ENCODE results near the gene RNLS. TPM values are rescaled to one million over a fixed set of nuclear protein-coding genes. Genes with fewer than 3 reads are reported as not detected.

RNLS gene
- total and polyA plus RNA-seq, 4 experiments from 2014 or later = 1.7 to 5.8 (median 2.7) TPM

GRCh38 chr10:88540351-88540750 is 42.8 kb downstream of the RNLS start:
- Histone ChIP-seq H3K36me3 (ENCODE audit: insufficient read depth, low read length) (no peaks in the 10 kb centered on the region), H3K4me3 (ENCODE audit: low read length in 2 of 2) (no peak overlapping the region), H3K9me3 (ENCODE audit: control insufficient read depth in 1 of 2, low read length in 2 of 2) (no peaks in the 10 kb centered on the region), H3K27me3 (ENCODE audit: insufficient read depth, low read length) (no peaks in the 10 kb centered on the region), H3K27ac (ENCODE audit: low read depth, low read length) (no peak overlapping the region), H3K4me1 (ENCODE audit: insufficient read depth, low read length) (no peaks in the 10 kb centered on the region)
- no peaks in the 10 kb centered on the region for H3K36me3 Mint-ChIP-seq
- H3K27ac Mint-ChIP-seq = no peak overlapping the region
- intact Hi-C loops (cut with micrococcal nuclease) = no loop called here
- H3K4me3 Mint-ChIP-seq = no peak overlapping the region
- POLR2A ChIA-PET (ENCODE audit: partially characterized antibody) = no interaction called here
- CTCF ChIA-PET (ENCODE audit: partially characterized antibody) = no interaction called here
- no peak for DNase-seq
- H3K4me1 Mint-ChIP-seq = no peaks in the 10 kb centered on the region
- H3K9me3 Mint-ChIP-seq = no peaks in the 10 kb centered on the region
- H3K27me3 Mint-ChIP-seq = peaks cover 0 to 1% of the 10 kb centered on the region in 2 donors

- no peaks in the 10 kb centered on the region for H3K9me3 ChIP-seq (ENCODE audit: control insufficient read depth in 1 of 2, low read length in 2 of 2)
- ChIA-PET CTCF (ENCODE audit: partially characterized antibody) (no interaction called here), POLR2A (ENCODE audit: partially characterized antibody) (no interaction called here)
- no peak overlapping the region for H3K27ac ChIP-seq (ENCODE audit: low read depth, low read length)
- intact Hi-C loops (cut with micrococcal nuclease) = no loop called here
- no peaks in the 10 kb centered on the region for H3K4me1 ChIP-seq (ENCODE audit: insufficient read depth, low read length)
- no peaks in the 10 kb centered on the region for H3K27me3 ChIP-seq (ENCODE audit: insufficient read depth, low read length)
- peaks cover 0 to 4% of the 10 kb centered on the region in 2 donors for H3K27me3 Mint-ChIP-seq
- H3K4me1 Mint-ChIP-seq = no peaks in the 10 kb centered on the region
- H3K9me3 Mint-ChIP-seq = no peaks in the 10 kb centered on the region
- no peaks in the 10 kb centered on the region for H3K36me3 ChIP-seq (ENCODE audit: insufficient read depth, low read length)
- no peak overlapping the region for H3K4me3 ChIP-seq (ENCODE audit: low read length in 2 of 2)
- DNase-seq = no peak
- no peak overlapping the region for H3K27ac Mint-ChIP-seq
- H3K4me3 Mint-ChIP-seq = no peak overlapping the region
- no peaks in the 10 kb centered on the region for H3K36me3 Mint-ChIP-seq
These were observed 45.1 kb downstream of the RNLS start for GRCh38 chr10:88538048-88538447.

GRCh38 chr10:88537322-88537721 is 45.8 kb downstream of the RNLS start:
- H3K4me3 Mint-ChIP-seq = no peak overlapping the region
- H3K4me1 ChIP-seq (ENCODE audit: insufficient read depth, low read length) = no peaks in the 10 kb centered on the region
- no peaks in the 10 kb centered on the region for H3K36me3 Mint-ChIP-seq
- CTCF ChIA-PET (ENCODE audit: partially characterized antibody) = no interaction called here
- POLR2A ChIA-PET (ENCODE audit: partially characterized antibody) = no interaction called here
- no peak for DNase-seq
- H3K9me3 ChIP-seq (ENCODE audit: control insufficient read depth in 1 of 2, low read length in 2 of 2) = no peaks in the 10 kb centered on the region
- intact Hi-C loops (cut with micrococcal nuclease) = no loop called here
- H3K27me3 ChIP-seq (ENCODE audit: insufficient read depth, low read length) = no peaks in the 10 kb centered on the region
- no peaks in the 10 kb centered on the region for H3K36me3 ChIP-seq (ENCODE audit: insufficient read depth, low read length)
- H3K27ac ChIP-seq (ENCODE audit: low read depth, low read length) = no peak overlapping the region
- no peak overlapping the region for H3K27ac Mint-ChIP-seq
- H3K4me1 Mint-ChIP-seq = no peaks in the 10 kb centered on the region
- H3K9me3 Mint-ChIP-seq = no peaks in the 10 kb centered on the region
- H3K27me3 Mint-ChIP-seq = peaks cover 0 to 4% of the 10 kb centered on the region in 2 donors
- no peak overlapping the region for H3K4me3 ChIP-seq (ENCODE audit: low read length in 2 of 2)

- Histone ChIP-seq H3K27ac (ENCODE audit: low read depth, low read length) (no peak overlapping the region), H3K4me3 (ENCODE audit: low read length in 2 of 2) (no peak overlapping the region), H3K9me3 (ENCODE audit: control insufficient read depth in 1 of 2, low read length in 2 of 2) (no peaks in the 10 kb centered on the region), H3K27me3 (ENCODE audit: insufficient read depth, low read length) (no peaks in the 10 kb centered on the region), H3K36me3 (ENCODE audit: insufficient read depth, low read length) (no peaks in the 10 kb centered on the region), H3K4me1 (ENCODE audit: insufficient read depth, low read length) (no peaks in the 10 kb centered on the region)
- intact Hi-C loops (cut with micrococcal nuclease) = no loop called here
- no peaks in the 10 kb centered on the region for H3K4me1 Mint-ChIP-seq
- peak overlapping the region in 1 of 7 donors; percentile 1 for H3K27ac Mint-ChIP-seq
- no peaks in the 10 kb centered on the region for H3K36me3 Mint-ChIP-seq
- H3K9me3 Mint-ChIP-seq = no peaks in the 10 kb centered on the region
- ChIA-PET POLR2A (ENCODE audit: partially characterized antibody) (no interaction called here), CTCF (ENCODE audit: partially characterized antibody) (no interaction called here)
- no peak for DNase-seq
- H3K4me3 Mint-ChIP-seq = no peak overlapping the region
- peaks cover 0 to 4% of the 10 kb centered on the region in 2 donors for H3K27me3 Mint-ChIP-seq
These were observed 46.7 kb downstream of the RNLS start for GRCh38 chr10:88536437-88536836.

GRCh38 chr10:88534072-88534665 is 48.9 kb downstream of the RNLS start:
- Histone ChIP-seq H3K4me3 (ENCODE audit: low read length in 2 of 2) (no peak overlapping the region), H3K27ac (ENCODE audit: low read depth, low read length) (no peak overlapping the region), H3K36me3 (ENCODE audit: insufficient read depth, low read length) (no peaks in the 10 kb centered on the region), H3K9me3 (ENCODE audit: control insufficient read depth in 1 of 2, low read length in 2 of 2) (no peaks in the 10 kb centered on the region), H3K27me3 (ENCODE audit: insufficient read depth, low read length) (no peaks in the 10 kb centered on the region), H3K4me1 (ENCODE audit: insufficient read depth, low read length) (no peaks in the 10 kb centered on the region)
- peaks cover 0 to 4% of the 10 kb centered on the region in 2 donors for H3K27me3 Mint-ChIP-seq
- no peak overlapping the region for H3K4me3 Mint-ChIP-seq
- no peak for DNase-seq
- POLR2A ChIA-PET (ENCODE audit: partially characterized antibody) = no interaction called here
- intact Hi-C loops (cut with micrococcal nuclease) = no loop called here
- no peak overlapping the region for H3K27ac Mint-ChIP-seq
- no peaks in the 10 kb centered on the region for H3K36me3 Mint-ChIP-seq
- CTCF ChIA-PET (ENCODE audit: partially characterized antibody) = no interaction called here
- H3K9me3 Mint-ChIP-seq = no peaks in the 10 kb centered on the region
- H3K4me1 Mint-ChIP-seq = no peaks in the 10 kb centered on the region

GRCh38 chr10:88531392-88532052 is 51.6 kb downstream of the RNLS start:
- no peak overlapping the region for H3K4me3 Mint-ChIP-seq
- Histone ChIP-seq H3K4me3 (ENCODE audit: low read length in 2 of 2) (no peak overlapping the region), H3K36me3 (ENCODE audit: insufficient read depth, low read length) (no peaks in the 10 kb centered on the region), H3K27me3 (ENCODE audit: insufficient read depth, low read length) (no peaks in the 10 kb centered on the region), H3K4me1 (ENCODE audit: insufficient read depth, low read length) (no peaks in the 10 kb centered on the region), H3K27ac (ENCODE audit: low read depth, low read length) (no peak overlapping the region), H3K9me3 (ENCODE audit: control insufficient read depth in 1 of 2, low read length in 2 of 2) (no peaks in the 10 kb centered on the region)
- POLR2A ChIA-PET (ENCODE audit: partially characterized antibody) = no interaction called here
- no peaks in the 10 kb centered on the region for H3K36me3 Mint-ChIP-seq
- H3K9me3 Mint-ChIP-seq = no peaks in the 10 kb centered on the region
- no peak for DNase-seq
- H3K27ac Mint-ChIP-seq = no peak overlapping the region
- peaks cover 0 to 1% (median 0%) of the 10 kb centered on the region in 4 donors for H3K4me1 Mint-ChIP-seq
- CTCF ChIA-PET (ENCODE audit: partially characterized antibody) = no interaction called here
- H3K27me3 Mint-ChIP-seq = peaks cover 0 to 2% of the 10 kb centered on the region in 2 donors
- intact Hi-C loops (cut with micrococcal nuclease) = no loop called here

GRCh38 chr10:88530629-88531391 is 52.3 kb downstream of the RNLS start:
- no peaks in the 10 kb centered on the region for H3K36me3 ChIP-seq (ENCODE audit: insufficient read depth, low read length)
- Mint-ChIP-seq H3K4me3 (no peak overlapping the region), H3K36me3 (no peaks in the 10 kb centered on the region), H3K27me3 (peaks cover 0 to 2% of the 10 kb centered on the region in 2 donors), H3K9me3 (no peaks in the 10 kb centered on the region), H3K27ac (no peak overlapping the region), H3K4me1 (peaks cover 0 to 1% (median 0%) of the 10 kb centered on the region in 4 donors)
- H3K4me1 ChIP-seq (ENCODE audit: insufficient read depth, low read length) = no peaks in the 10 kb centered on the region
- intact Hi-C loops (cut with micrococcal nuclease) = no loop called here
- H3K27me3 ChIP-seq (ENCODE audit: insufficient read depth, low read length) = no peaks in the 10 kb centered on the region
- CTCF ChIA-PET (ENCODE audit: partially characterized antibody) = no interaction called here
- no peak overlapping the region for H3K4me3 ChIP-seq (ENCODE audit: low read length in 2 of 2)
- no peaks in the 10 kb centered on the region for H3K9me3 ChIP-seq (ENCODE audit: control insufficient read depth in 1 of 2, low read length in 2 of 2)
- no peak for DNase-seq
- H3K27ac ChIP-seq (ENCODE audit: low read depth, low read length) = no peak overlapping the region
- POLR2A ChIA-PET (ENCODE audit: partially characterized antibody) = no interaction called here

Data from CD4-positive, alpha-beta memory T cell (primary cell).